ENCODE measurements around the gene ARID1B. TPM values are rescaled to one million over a fixed set of nuclear protein-coding genes. Genes with fewer than 3 reads are reported as not detected.

Gene ARID1B
- total RNA-seq, 4 donors from 2014 or later = 70.5 to 135 (median 78.2) TPM

GRCh38 chr6:157135691-157136090, 358.5 kb downstream of the ARID1B start:
- ATAC-seq (ENCODE audit: low FRiP score) (no peak), DNase-seq (ENCODE audit: low spot score) (no peak)
- TF ChIP-seq CTCF (IDR thresholded peaks at IDR 0.05) = no peak

GRCh38 chr6:157137501-157137900, 360.3 kb downstream of the ARID1B start:
- ATAC-seq (ENCODE audit: low FRiP score) (no peak), DNase-seq (ENCODE audit: low spot score) (no peak)
- no peak for TF ChIP-seq CTCF (IDR thresholded peaks at IDR 0.05)

- ATAC-seq (ENCODE audit: low FRiP score) (no peak), DNase-seq (ENCODE audit: low spot score) (no peak)
- no peak for TF ChIP-seq CTCF (IDR thresholded peaks at IDR 0.05)
These were observed 362.0 kb downstream of the ARID1B start for GRCh38 chr6:157139054-157139708.

GRCh38 chr6:157143171-157143889, 366.2 kb downstream of the ARID1B start:
- DNase-seq (ENCODE audit: low spot score) (no peak), ATAC-seq (ENCODE audit: low FRiP score) (peak; percentile 58)
- no peak for TF ChIP-seq CTCF (IDR thresholded peaks at IDR 0.05)

- DNase-seq (ENCODE audit: low spot score) = no peak
- TF ChIP-seq CTCF (IDR thresholded peaks at IDR 0.05) = no peak
- ATAC-seq (ENCODE audit: low FRiP score) = no peak
These were observed 367.0 kb downstream of the ARID1B start for GRCh38 chr6:157143890-157144798.

- ATAC-seq (ENCODE audit: low FRiP score) (no peak), DNase-seq (ENCODE audit: low spot score) (no peak)
- TF ChIP-seq CTCF (IDR thresholded peaks at IDR 0.05) = no peak
These were observed 367.8 kb downstream of the ARID1B start for GRCh38 chr6:157144859-157145568.
